MCF 10A (cell line): ENCODE measurements around the gene PHGDH. TPM values are rescaled to one million over a fixed set of nuclear protein-coding genes. Genes with fewer than 3 reads are reported as not detected.
"Not testable (repeated sequence)": the region's sequence is repeated elsewhere in the genome, so short reads cannot be mapped to it uniquely, and the experiment has no call there.

Experiments used
- BruUV-seq: library from RNA; stranded (reverse); fragments of 400-500 nt; replicated peaks from 2 replicates; lab custom pipeline; 2021; lab: Mats Ljungman, UMichigan
- CTCF ChIA-PET: fragments of 300-600 bp; sonication (Branson Sonifier 250); formaldehyde crosslinking; extraction: SDS; loops from one replicate; lab custom pipeline; 2021; ENCODE audit warnings: antibody characterized with exemption, inconsistent platforms; lab: Yijun Ruan, JAX
- POLR2A ChIA-PET: fragments of 300-600, 350-650 bp; sonication (Branson Sonifier 250); formaldehyde crosslinking; extraction: SDS; loops from one replicate; lab custom pipeline; 2020; ENCODE audit warnings: antibody characterized with exemption, inconsistent platforms; lab: Yijun Ruan, JAX
- DNase-seq: peaks from one replicate; pipeline ENCODE4 v3.0.0-alpha.2; 2018; ENCODE audit not compliant: unreplicated experiment
- H3K27ac Mint-ChIP-seq: one replicate; pipeline ENCODE4 v1.8.0; 2022; ENCODE audit warnings: mild to moderate bottlenecking, low read depth, mixed read lengths; ENCODE audit not compliant: unreplicated experiment
- H3K27me3 Mint-ChIP-seq: one replicate; pipeline ENCODE4 v1.8.0; 2022; ENCODE audit warnings: mixed read lengths; ENCODE audit not compliant: insufficient read depth, unreplicated experiment
- H3K36me3 Mint-ChIP-seq: one replicate; pipeline ENCODE4 v1.8.0; 2022; ENCODE audit warnings: mild to moderate bottlenecking, moderate library complexity, mixed read lengths; ENCODE audit not compliant: insufficient read depth, unreplicated experiment
- H3K4me1 Mint-ChIP-seq: one replicate; pipeline ENCODE4 v1.8.0; 2022; ENCODE audit warnings: mixed read lengths; ENCODE audit not compliant: insufficient read depth, unreplicated experiment
- H3K4me3 Mint-ChIP-seq: one replicate; pipeline ENCODE4 v1.8.0; 2022; ENCODE audit warnings: mild to moderate bottlenecking, moderate library complexity, mixed read lengths; ENCODE audit not compliant: unreplicated experiment
- H3K9me3 Mint-ChIP-seq: one replicate; pipeline ENCODE4 v1.8.0; 2022; ENCODE audit warnings: mixed read lengths; ENCODE audit not compliant: unreplicated experiment
- intact Hi-C: fragments of 100-400 bp; cut with micrococcal nuclease; formaldehyde crosslinking; loops from 2 replicates; pipeline ENCODE4 v1.14.1; 2022
- total RNA-seq: library from RNA; stranded (reverse); gene quantifications from 2 replicates; pipeline ENCODE4 v1.2.3, GENCODE V29; 2022
- TF ChIP-seq, protein P1 (sequence below): fragments of 200-600 bp; IDR thresholded peaks from one replicate; pipeline ENCODE4 v1.8.0; 2022; ENCODE audit warnings: antibody characterized with exemption, mild to moderate bottlenecking; ENCODE audit not compliant: unreplicated experiment

PHGDH gene
- total RNA-seq, 1 experiment from 2014 or later: 198 TPM

DNA sequence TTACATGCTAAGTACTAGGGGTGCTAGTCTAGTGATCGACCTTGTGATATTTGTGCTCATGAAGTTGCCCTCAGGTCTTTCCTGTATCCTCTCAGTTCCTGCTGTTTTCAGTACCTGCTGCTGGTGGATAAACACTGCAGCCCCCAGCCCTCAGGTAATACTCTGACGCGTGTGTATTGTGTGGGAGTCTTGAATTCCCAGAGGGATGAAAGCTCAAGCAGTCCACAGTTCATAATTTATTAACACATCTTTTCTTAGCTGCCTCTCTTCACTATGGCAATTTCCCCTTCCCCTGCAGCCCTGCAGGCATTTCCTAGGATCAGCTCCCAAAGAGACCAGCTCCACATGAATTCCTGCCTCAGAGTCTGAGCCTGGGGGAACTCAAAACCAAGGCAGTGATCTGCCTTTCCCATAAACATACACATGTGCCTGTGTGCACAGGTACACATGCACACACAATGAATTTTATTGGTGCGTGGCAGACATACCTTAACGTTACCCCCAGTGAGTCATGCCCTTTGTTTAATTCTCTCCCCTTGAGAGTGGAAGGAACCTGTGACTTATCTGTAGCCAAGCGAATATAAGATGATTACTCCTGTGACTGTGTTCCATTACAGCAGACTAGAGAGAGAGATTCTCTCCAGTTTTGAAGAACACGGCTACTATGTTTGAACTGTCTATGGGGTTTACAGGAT, 71.0 kb downstream of the PHGDH start:
- TF ChIP-seq, protein P1, sequence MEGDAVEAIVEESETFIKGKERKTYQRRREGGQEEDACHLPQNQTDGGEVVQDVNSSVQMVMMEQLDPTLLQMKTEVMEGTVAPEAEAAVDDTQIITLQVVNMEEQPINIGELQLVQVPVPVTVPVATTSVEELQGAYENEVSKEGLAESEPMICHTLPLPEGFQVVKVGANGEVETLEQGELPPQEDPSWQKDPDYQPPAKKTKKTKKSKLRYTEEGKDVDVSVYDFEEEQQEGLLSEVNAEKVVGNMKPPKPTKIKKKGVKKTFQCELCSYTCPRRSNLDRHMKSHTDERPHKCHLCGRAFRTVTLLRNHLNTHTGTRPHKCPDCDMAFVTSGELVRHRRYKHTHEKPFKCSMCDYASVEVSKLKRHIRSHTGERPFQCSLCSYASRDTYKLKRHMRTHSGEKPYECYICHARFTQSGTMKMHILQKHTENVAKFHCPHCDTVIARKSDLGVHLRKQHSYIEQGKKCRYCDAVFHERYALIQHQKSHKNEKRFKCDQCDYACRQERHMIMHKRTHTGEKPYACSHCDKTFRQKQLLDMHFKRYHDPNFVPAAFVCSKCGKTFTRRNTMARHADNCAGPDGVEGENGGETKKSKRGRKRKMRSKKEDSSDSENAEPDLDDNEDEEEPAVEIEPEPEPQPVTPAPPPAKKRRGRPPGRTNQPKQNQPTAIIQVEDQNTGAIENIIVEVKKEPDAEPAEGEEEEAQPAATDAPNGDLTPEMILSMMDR: no peak
- H3K27me3 Mint-ChIP-seq: peaks cover 17% of the 10 kb centered on the region
- BruUV-seq: no TSS peak
- peaks cover 29% of the 10 kb centered on the region for H3K4me1 Mint-ChIP-seq
- POLR2A ChIA-PET: interaction anchor here (0.6 kb wide), 1 partner anchor 14 kb away, joined by 3 read pairs; no protein-coding TSS in a partner anchor
- peak; percentile 51 for DNase-seq
- H3K4me3 Mint-ChIP-seq: no peak overlapping the region
- no peaks in the 10 kb centered on the region for H3K36me3 Mint-ChIP-seq
- intact Hi-C loops: no loop called here
- H3K9me3 Mint-ChIP-seq: no peaks in the 10 kb centered on the region
- H3K27ac Mint-ChIP-seq: no peak overlapping the region
- CTCF ChIA-PET: interaction anchor here (0.6 kb wide), 1 partner anchor 154 kb away, joined by 3 read pairs; no protein-coding TSS in a partner anchor

DNA sequence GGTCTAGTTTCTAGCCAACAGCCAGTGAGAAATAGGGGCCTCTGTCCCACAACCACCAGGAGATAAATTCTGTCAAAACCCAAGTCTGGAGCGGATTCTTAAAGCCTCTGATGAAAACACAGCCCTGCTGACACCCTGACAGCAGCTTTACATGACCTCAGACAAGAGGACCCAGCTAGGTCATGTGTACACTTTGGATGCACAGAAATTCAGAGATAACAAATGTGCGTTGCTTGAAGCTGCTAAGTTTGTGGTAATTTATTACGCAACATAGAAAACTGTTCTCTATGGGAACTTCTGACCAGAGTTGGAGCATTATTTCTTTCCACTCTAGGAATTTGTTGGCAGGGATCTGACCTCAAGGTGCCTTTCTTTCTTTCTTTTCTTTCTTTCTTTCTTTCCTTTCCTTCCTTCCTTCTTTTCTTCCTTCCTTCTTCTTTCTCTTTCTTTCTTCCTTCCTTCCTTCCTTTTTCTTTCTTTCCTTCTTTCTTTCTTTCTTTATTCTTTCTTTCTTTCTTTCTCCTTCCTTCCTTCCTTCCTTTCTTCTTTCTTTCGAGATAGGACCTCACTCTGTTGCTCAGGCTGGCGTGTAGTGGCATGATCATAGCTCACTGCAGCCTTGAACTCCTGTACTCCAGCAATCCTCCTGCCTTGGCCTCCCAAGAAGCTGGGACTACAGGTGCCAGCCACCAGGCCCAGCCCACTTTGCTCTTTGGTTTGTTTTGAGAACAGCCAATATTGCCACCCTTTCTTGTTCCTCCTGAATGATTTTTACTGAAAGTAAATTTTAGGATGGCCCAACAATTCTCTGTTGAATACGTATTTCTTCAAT, 71.8 kb downstream of the PHGDH start:
- peak; percentile 37 for DNase-seq
- Mint-ChIP-seq H3K36me3 (no peaks in the 10 kb centered on the region), H3K9me3 (no peaks in the 10 kb centered on the region), H3K27ac (no peak overlapping the region), H3K4me1 (peaks cover 30% of the 10 kb centered on the region), H3K27me3 (peaks cover 17% of the 10 kb centered on the region), H3K4me3 (no peak overlapping the region)
- POLR2A ChIA-PET: interaction anchor here (1.2 kb wide), 1 partner anchor 204 kb away, joined by 3 read pairs; no protein-coding TSS in a partner anchor
- no TSS peak for BruUV-seq
- TF ChIP-seq, protein P1: no peak
- intact Hi-C loops: no loop called here
- CTCF ChIA-PET: interaction anchor here (0.6 to 1.4 kb wide), 5 partner anchors 25 to 153 kb away, joined by 3 read pairs; no protein-coding TSS in a partner anchor

DNA sequence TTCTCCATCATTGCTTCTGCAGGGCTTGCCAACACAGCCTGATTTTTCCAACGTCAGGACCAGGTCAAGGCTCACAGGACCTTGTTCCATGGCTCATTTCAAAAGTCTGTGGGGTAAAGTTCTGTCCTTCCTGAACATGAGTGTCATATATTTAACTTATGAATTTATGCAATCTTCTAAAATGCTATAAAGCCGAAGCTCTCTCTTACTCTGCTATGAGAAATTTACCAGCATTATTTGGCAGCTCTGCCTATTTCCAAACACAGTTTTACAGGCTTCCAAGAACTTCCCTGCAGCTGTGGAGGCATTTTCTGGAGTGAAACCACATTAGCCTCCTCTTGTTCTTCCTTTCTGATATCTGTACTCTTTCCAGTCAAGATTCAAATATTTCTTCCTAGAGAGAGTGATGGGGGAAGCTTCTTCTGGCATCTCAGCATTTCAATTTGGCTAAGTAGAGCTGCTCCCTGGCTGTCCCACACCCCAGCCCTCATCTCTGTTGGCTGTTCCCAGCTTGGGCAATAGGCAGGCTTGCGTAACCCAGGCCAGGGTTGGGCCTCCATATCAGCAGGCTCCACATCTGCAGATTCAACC, 72.6 kb downstream of the PHGDH start:
- H3K9me3 Mint-ChIP-seq: no peaks in the 10 kb centered on the region
- TF ChIP-seq, protein P1: no peak
- peak; percentile 72 for DNase-seq
- no peak overlapping the region for H3K4me3 Mint-ChIP-seq
- no peaks in the 10 kb centered on the region for H3K36me3 Mint-ChIP-seq
- peaks cover 15% of the 10 kb centered on the region for H3K27me3 Mint-ChIP-seq
- no peak overlapping the region for H3K27ac Mint-ChIP-seq
- ChIA-PET POLR2A (interaction anchor here (1.2 kb wide), 1 partner anchor 203 kb away, joined by 3 read pairs; no protein-coding TSS in a partner anchor), CTCF (interaction anchor here (0.8 to 1.4 kb wide), 4 partner anchors 25 to 50 kb away, joined by 3 read pairs; no protein-coding TSS in a partner anchor)
- peaks cover 30% of the 10 kb centered on the region for H3K4me1 Mint-ChIP-seq
- intact Hi-C loops: no loop called here
- BruUV-seq: no TSS peak

DNA sequence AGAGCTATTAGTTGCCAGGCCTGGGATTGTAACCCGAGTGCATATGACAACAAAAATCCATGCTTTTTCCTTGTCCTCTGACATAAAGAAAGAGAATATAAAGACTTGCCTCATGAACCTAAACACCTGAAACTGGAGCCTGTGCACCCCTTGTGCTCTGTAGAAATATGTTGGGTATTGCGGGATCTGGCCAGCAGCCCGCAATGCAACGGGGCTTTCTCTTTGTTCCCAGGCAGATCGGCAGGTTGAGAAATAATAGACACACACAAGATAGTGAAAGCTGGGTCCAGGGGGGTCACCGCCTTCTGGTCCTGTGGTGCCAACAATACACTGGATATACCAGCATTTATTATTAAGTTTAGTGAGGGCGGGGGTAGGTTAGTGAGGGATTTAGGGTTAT, 74.3 kb downstream of the PHGDH start:
- BruUV-seq, H3K4me3 Mint-ChIP-seq, CTCF ChIA-PET, intact Hi-C loops, H3K36me3 Mint-ChIP-seq, H3K27me3 Mint-ChIP-seq, H3K27ac Mint-ChIP-seq, DNase-seq, H3K9me3 Mint-ChIP-seq: not testable (repeated sequence)
- peaks cover 30% of the 10 kb centered on the region for H3K4me1 Mint-ChIP-seq
- POLR2A ChIA-PET: interaction anchor here (0.7 to 0.8 kb wide), 2 partner anchors 23 to 39 kb away, joined by 3 read pairs; no protein-coding TSS in a partner anchor

DNA sequence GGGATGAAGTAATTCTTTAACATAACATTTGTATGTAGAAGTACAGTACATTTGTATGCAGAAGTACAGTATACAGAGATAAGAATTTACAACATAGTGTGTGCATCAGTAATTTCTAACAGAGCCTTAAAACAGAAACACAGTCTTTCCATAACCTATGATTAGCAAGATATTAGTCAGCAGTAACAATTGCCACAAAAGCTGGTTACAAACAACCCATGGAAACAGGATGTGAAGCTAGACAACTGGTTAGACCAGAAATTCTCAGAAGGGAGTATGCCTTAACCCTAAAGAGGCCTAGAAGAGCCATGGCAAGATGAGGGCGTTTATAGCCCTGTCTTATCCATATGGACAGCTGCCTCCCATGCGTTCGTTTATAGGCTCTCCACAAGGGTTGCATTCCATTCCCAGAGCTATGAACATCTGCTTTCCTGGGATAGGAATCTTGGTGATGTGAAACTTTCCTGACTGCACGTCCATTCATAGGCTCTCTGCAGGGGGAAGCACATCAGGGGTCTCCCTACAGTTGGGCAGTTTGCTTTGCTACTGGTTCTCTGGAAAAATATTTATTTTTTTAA, 74.8 kb downstream of the PHGDH start:
- H3K4me3 Mint-ChIP-seq, H3K27ac Mint-ChIP-seq, H3K27me3 Mint-ChIP-seq, BruUV-seq, H3K9me3 Mint-ChIP-seq, DNase-seq, intact Hi-C loops, H3K36me3 Mint-ChIP-seq, CTCF ChIA-PET: not testable (repeated sequence)
- POLR2A ChIA-PET: interaction anchor here (0.7 to 0.8 kb wide), 2 partner anchors 22 to 40 kb away, joined by 3 read pairs; no protein-coding TSS in a partner anchor
- peaks cover 30% of the 10 kb centered on the region for H3K4me1 Mint-ChIP-seq
